MM.1S (cell line): ENCODE data around the gene UPF3A.

Experiments used
- CTCF ChIP-seq: fragments of 300-600 bp; sonication (generic); IDR thresholded peaks from 2 replicates; pipeline ENCODE4 v1.5.1; 2016; ENCODE audit warnings: antibody characterized with exemption, low read length, mixed read lengths
- EZH2phosphoT487 ChIP-seq: fragments of 300-600 bp; sonication (generic); IDR thresholded peaks from 2 replicates; pipeline ENCODE4 v1.6.1; 2018; ENCODE audit warnings: antibody characterized with exemption, low read length

- no peak for TF ChIP-seq CTCF
- TF ChIP-seq EZH2phosphoT487 = no peak
These were observed 38.7 kb downstream of the UPF3A start for GRCh38 chr13:114320065-114320464.
